Trophoblast cell (in vitro differentiated cells and primary cell): ENCODE results near the gene CIT.

Experiments used
- DNase-seq, 2 donors: peaks; one replicate each; pipeline ENCODE4 v3.0.0-alpha.2; 2016
- H2AFZ ChIP-seq: 2 replicates; pipeline ENCODE4 v1.6.1; 2013; ENCODE audit warnings: low read length, moderate library complexity, mild to moderate bottlenecking; ENCODE audit not compliant: insufficient read depth, poor library complexity
- H2AK5ac ChIP-seq: 2 replicates; pipeline ENCODE4 v1.6.1; 2013; ENCODE audit warnings: mild to moderate bottlenecking, low read length
- H2BK120ac ChIP-seq: 2 replicates; pipeline ENCODE4 v1.6.1; 2013; ENCODE audit warnings: low read length, mild to moderate bottlenecking, moderate library complexity; ENCODE audit not compliant: insufficient read depth, poor library complexity
- H2BK12ac ChIP-seq: 2 replicates; pipeline ENCODE4 v1.6.1; 2013; ENCODE audit warnings: mild to moderate bottlenecking, low read length, moderate library complexity
- H2BK5ac ChIP-seq: 2 replicates; pipeline ENCODE4 v1.6.1; 2013; ENCODE audit warnings: low read length, low read depth, moderate library complexity, mild to moderate bottlenecking; ENCODE audit not compliant: poor library complexity
- H3K14ac ChIP-seq: 2 replicates; pipeline ENCODE4 v1.6.1; 2013; ENCODE audit warnings: mild to moderate bottlenecking, low read length
- H3K18ac ChIP-seq: 2 replicates; pipeline ENCODE4 v1.6.1; 2013; ENCODE audit warnings: mild to moderate bottlenecking, low read length
- H3K23ac ChIP-seq: 2 replicates; pipeline ENCODE4 v1.6.1; 2013; ENCODE audit warnings: low read length
- H3K27ac ChIP-seq: 2 replicates; pipeline ENCODE4 v1.5.1; 2013; ENCODE audit warnings: low read depth, mild to moderate bottlenecking, inconsistent platforms, low read length, moderate library complexity
- H3K27me3 ChIP-seq: 2 replicates; pipeline ENCODE4 v1.6.1; 2013; ENCODE audit warnings: inconsistent platforms, mild to moderate bottlenecking, low read length, moderate library complexity; ENCODE audit not compliant: insufficient read depth
- H3K36me3 ChIP-seq, 2 experiments: 1 replicate in 1 of 2; 2 replicates in 1 of 2; pipeline ENCODE4 v1.6.1; 2013; ENCODE audit warnings: low read length in 2 of 2, mild to moderate bottlenecking in 2 of 2, moderate library complexity in 1 of 2; ENCODE audit not compliant: insufficient read depth in 2 of 2, control insufficient read depth in 1 of 2
- H3K4ac ChIP-seq: 2 replicates; pipeline ENCODE4 v1.6.1; 2013; ENCODE audit warnings: low read depth, mild to moderate bottlenecking, low read length, moderate library complexity
- H3K4me1 ChIP-seq, 2 experiments: 1 replicate in 1 of 2; 2 replicates in 1 of 2; pipeline ENCODE4 v1.6.1; 2013; ENCODE audit warnings: low read length in 2 of 2, mild to moderate bottlenecking in 2 of 2, moderate library complexity in 1 of 2; ENCODE audit not compliant: insufficient read depth in 2 of 2, control insufficient read depth in 1 of 2
- H3K4me2 ChIP-seq: 2 replicates; pipeline ENCODE4 v1.6.1; 2013; ENCODE audit warnings: inconsistent platforms, mild to moderate bottlenecking, low read length, moderate library complexity
- H3K4me3 ChIP-seq: 2 replicates; pipeline ENCODE4 v1.5.1; 2013; ENCODE audit warnings: mild to moderate bottlenecking, low read depth, low read length, inconsistent platforms
- H3K79me1 ChIP-seq: one replicate; pipeline ENCODE4 v1.6.1; 2013; ENCODE audit warnings: low read length
- H3K79me2 ChIP-seq: 2 replicates; pipeline ENCODE4 v1.6.1; 2013; ENCODE audit warnings: low read length, mild to moderate bottlenecking; ENCODE audit not compliant: control insufficient read depth, insufficient read depth, poor library complexity
- H3K9ac ChIP-seq: 2 replicates; pipeline ENCODE4 v1.6.1; 2013; ENCODE audit warnings: mild to moderate bottlenecking, low read length
- H3K9me3 ChIP-seq: 2 replicates; pipeline ENCODE4 v1.6.1; 2013; ENCODE audit warnings: low read depth, mild to moderate bottlenecking, control low read depth, inconsistent platforms, low read length; ENCODE audit not compliant: insufficient read depth
- H4K12ac ChIP-seq: 2 replicates; pipeline ENCODE4 v1.6.1; 2013; ENCODE audit warnings: low read depth, mild to moderate bottlenecking, low read length, moderate library complexity
- H4K8ac ChIP-seq: 2 replicates; pipeline ENCODE4 v1.6.1; 2013; ENCODE audit warnings: low read depth, mild to moderate bottlenecking, low read length, moderate library complexity
- H4K91ac ChIP-seq: one replicate; pipeline ENCODE4 v1.6.1; 2013; ENCODE audit warnings: low read depth, mild to moderate bottlenecking, low read length, moderate library complexity
- WGBS: extraction: QIAGEN DNeasy Blood & Tissue Kit; methylation state at CpG from one replicate; pipeline ENCODE4 v1.1.7; 2013; ENCODE audit warnings: missing lambda C conversion rate; ENCODE audit not compliant: insufficient read length, insufficient coverage; ENCODE audit errors: extremely low coverage; 5-methylcytosine and 5-hydroxymethylcytosine counted together

CIT gene

GRCh38 chr12:119699199-119699760 is 177.8 kb downstream of the CIT start:
- no peak for DNase-seq
- H4K12ac ChIP-seq = no peak overlapping the region
- no peak overlapping the region for H3K14ac ChIP-seq
- no peaks in the 10 kb centered on the region for H3K79me1 ChIP-seq
- no peaks in the 10 kb centered on the region for H3K79me2 ChIP-seq
- H3K9me3 ChIP-seq = peaks cover 3% of the 10 kb centered on the region
- H3K9ac ChIP-seq = no peak overlapping the region
- peaks cover 2 to 3% of the 10 kb centered on the region in 2 experiments for H3K4me1 ChIP-seq
- no CpG with 5 or more reads among the region's 11 CpGs for WGBS
- H3K27me3 ChIP-seq = no peaks in the 10 kb centered on the region
- no peak overlapping the region for H2BK120ac ChIP-seq
- no peak overlapping the region for H3K4ac ChIP-seq
- no peak overlapping the region for H2BK5ac ChIP-seq
- H3K36me3 ChIP-seq = peaks cover 27 to 31% of the 10 kb centered on the region in 2 experiments
- no peak overlapping the region for H4K8ac ChIP-seq
- H3K4me3 ChIP-seq = no peak overlapping the region
- H3K27ac ChIP-seq = no peak overlapping the region
- H2AFZ ChIP-seq = no peak overlapping the region
- no peak overlapping the region for H3K4me2 ChIP-seq
- H4K91ac ChIP-seq = no peak overlapping the region
- no peak overlapping the region for H3K18ac ChIP-seq
- H2AK5ac ChIP-seq = no peak overlapping the region
- H3K23ac ChIP-seq = no peak overlapping the region
- no peak overlapping the region for H2BK12ac ChIP-seq

- DNase-seq = no peak
- H3K4ac ChIP-seq = no peak overlapping the region
- no peak overlapping the region for H2AFZ ChIP-seq
- H3K36me3 ChIP-seq = peaks cover 21 to 24% of the 10 kb centered on the region in 2 experiments
- no peak overlapping the region for H3K14ac ChIP-seq
- no peak overlapping the region for H4K12ac ChIP-seq
- no peak overlapping the region for H4K91ac ChIP-seq
- H3K27me3 ChIP-seq = no peaks in the 10 kb centered on the region
- no peak overlapping the region for H4K8ac ChIP-seq
- H3K9ac ChIP-seq = no peak overlapping the region
- H3K27ac ChIP-seq = no peak overlapping the region
- no peak overlapping the region for H3K4me3 ChIP-seq
- no peak overlapping the region for H3K4me2 ChIP-seq
- no peak overlapping the region for H2BK5ac ChIP-seq
- H3K18ac ChIP-seq = no peak overlapping the region
- no peaks in the 10 kb centered on the region for H3K79me1 ChIP-seq
- H2AK5ac ChIP-seq = no peak overlapping the region
- peaks cover 2 to 3% of the 10 kb centered on the region in 2 experiments for H3K4me1 ChIP-seq
- H2BK12ac ChIP-seq = no peak overlapping the region
- no peak overlapping the region for H2BK120ac ChIP-seq
- H3K9me3 ChIP-seq = peaks cover 3% of the 10 kb centered on the region
- no CpG with 5 or more reads among the region's 5 CpGs for WGBS
- H3K23ac ChIP-seq = no peak overlapping the region
- no peaks in the 10 kb centered on the region for H3K79me2 ChIP-seq
Measured at GRCh38 chr12:119696943-119697342, 180.2 kb downstream of the CIT start.

GRCh38 chr12:119695034-119695433 is 182.1 kb downstream of the CIT start:
- no peak overlapping the region for H3K4me3 ChIP-seq
- no peak overlapping the region for H3K4me2 ChIP-seq
- H3K36me3 ChIP-seq = peaks cover 14 to 16% of the 10 kb centered on the region in 2 experiments
- peaks cover 2 to 3% of the 10 kb centered on the region in 2 experiments for H3K4me1 ChIP-seq
- H3K14ac ChIP-seq = no peak overlapping the region
- H4K8ac ChIP-seq = no peak overlapping the region
- no CpG with 5 or more reads among the region's 4 CpGs for WGBS
- H3K4ac ChIP-seq = no peak overlapping the region
- no peak overlapping the region for H2BK5ac ChIP-seq
- no peak overlapping the region for H4K12ac ChIP-seq
- no peaks in the 10 kb centered on the region for H3K27me3 ChIP-seq
- no peak overlapping the region for H3K27ac ChIP-seq
- no peaks in the 10 kb centered on the region for H3K79me2 ChIP-seq
- H4K91ac ChIP-seq = no peak overlapping the region
- H2AFZ ChIP-seq = no peak overlapping the region
- no peak overlapping the region for H3K23ac ChIP-seq
- no peak overlapping the region for H2BK120ac ChIP-seq
- no peak overlapping the region for H3K9ac ChIP-seq
- H3K79me1 ChIP-seq = no peaks in the 10 kb centered on the region
- no peak overlapping the region for H2BK12ac ChIP-seq
- H3K18ac ChIP-seq = no peak overlapping the region
- DNase-seq = no peak
- no peak overlapping the region for H2AK5ac ChIP-seq
- H3K9me3 ChIP-seq = no peaks in the 10 kb centered on the region

- Histone ChIP-seq H4K91ac (no peak overlapping the region), H3K27me3 (no peaks in the 10 kb centered on the region), H2BK12ac (no peak overlapping the region), H3K27ac (no peak overlapping the region), H3K79me2 (no peaks in the 10 kb centered on the region), H3K4me1 (peaks cover 2 to 3% of the 10 kb centered on the region in 2 experiments), H3K23ac (no peak overlapping the region), H3K14ac (no peak overlapping the region), H3K9ac (no peak overlapping the region), H3K79me1 (no peaks in the 10 kb centered on the region), H3K4me2 (no peak overlapping the region), H2AFZ (no peak overlapping the region), H4K8ac (no peak overlapping the region), H3K9me3 (no peaks in the 10 kb centered on the region), H3K4me3 (no peak overlapping the region), H3K36me3 (peaks cover 9 to 15% of the 10 kb centered on the region in 2 experiments), H3K4ac (no peak overlapping the region), H2AK5ac (no peak overlapping the region), H3K18ac (no peak overlapping the region), H2BK120ac (no peak overlapping the region), H4K12ac (peak overlapping the region; percentile 37), H2BK5ac (no peak overlapping the region)
- no CpG with 5 or more reads among the region's 6 CpGs for WGBS
- DNase-seq = no peak
Measured at GRCh38 chr12:119694111-119694510, 183.0 kb downstream of the CIT start.
